Brain microvascular endothelial cell (primary cell): ENCODE results near the gene RBM38.

Source experiments
- DNase-seq: peaks from one replicate; pipeline ENCODE4 v3.0.0-alpha.2; 2020
- H3K27ac ChIP-seq: fragments of 250-450 bp; sonication (Bioruptor Pico); 2 replicates; pipeline ENCODE4 v1.5.1; 2020; ENCODE audit warnings: mild to moderate bottlenecking, moderate library complexity
- H3K27me3 ChIP-seq: fragments of 250-450 bp; sonication (Bioruptor Pico); replicated peaks from 2 replicates; pipeline ENCODE4 v1.5.1; 2020; ENCODE audit warnings: mild to moderate bottlenecking
- H3K36me3 ChIP-seq: fragments of 250-450 bp; sonication (Bioruptor Pico); replicated peaks from 2 replicates; pipeline ENCODE4 v1.5.1; 2020; ENCODE audit warnings: mild to moderate bottlenecking
- H3K4me3 ChIP-seq: 2 replicates; pipeline ENCODE4 v1.5.1; 2011; ENCODE audit warnings: low read depth, mild to moderate bottlenecking, control low read depth, low read length, moderate library complexity
- in situ Hi-C: cut with HindIII; loops from 2 replicates; pipeline ENCODE4 v1.10.0; 2017; ENCODE audit warnings: low sequenced_read_pairs, low pct_ligation_motif_present
- TF ChIP-seq, protein P1 (sequence below): IDR thresholded peaks from 2 replicates; pipeline ENCODE4 v1.5.1; 2011; ENCODE audit warnings: low read depth, mild to moderate bottlenecking, moderate library complexity, low read length, control low read depth, inconsistent platforms; ENCODE audit errors: missing control alignments

The RBM38 gene

DNA sequence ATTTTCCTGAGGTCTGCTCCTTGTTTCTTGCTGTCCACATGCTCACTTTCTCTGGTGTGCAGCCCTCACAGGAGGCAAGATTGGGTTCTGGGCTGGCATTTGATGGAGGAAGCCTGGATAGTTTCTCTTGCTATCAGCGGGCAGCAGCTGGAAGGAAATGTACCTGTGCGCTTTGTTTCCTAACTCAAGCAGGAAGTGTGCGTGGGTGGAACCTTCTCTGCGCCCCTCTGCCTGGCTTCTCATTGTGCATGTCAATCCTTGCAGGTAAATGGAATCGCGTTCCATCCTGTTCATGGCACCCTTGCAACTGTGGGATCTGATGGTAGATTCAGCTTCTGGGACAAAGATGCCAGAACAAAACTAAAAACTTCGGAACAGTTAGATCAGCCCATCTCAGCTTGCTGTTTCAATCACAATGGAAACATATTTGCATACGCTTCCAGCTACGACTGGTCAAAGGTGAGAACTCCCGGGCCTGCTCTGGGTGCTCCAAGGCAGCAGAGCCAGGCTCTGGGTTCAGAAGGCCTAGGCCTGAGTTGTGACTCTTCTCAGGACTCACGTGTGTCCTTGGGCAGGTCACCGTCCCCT, 16.8 kb upstream of the RBM38 start:
- Histone ChIP-seq H3K27me3 (no peaks in the 10 kb centered on the region), H3K36me3 (peaks cover 51% of the 10 kb centered on the region), H3K4me3 (no peak overlapping the region), H3K27ac (no peak overlapping the region)
- TF ChIP-seq, protein P1, sequence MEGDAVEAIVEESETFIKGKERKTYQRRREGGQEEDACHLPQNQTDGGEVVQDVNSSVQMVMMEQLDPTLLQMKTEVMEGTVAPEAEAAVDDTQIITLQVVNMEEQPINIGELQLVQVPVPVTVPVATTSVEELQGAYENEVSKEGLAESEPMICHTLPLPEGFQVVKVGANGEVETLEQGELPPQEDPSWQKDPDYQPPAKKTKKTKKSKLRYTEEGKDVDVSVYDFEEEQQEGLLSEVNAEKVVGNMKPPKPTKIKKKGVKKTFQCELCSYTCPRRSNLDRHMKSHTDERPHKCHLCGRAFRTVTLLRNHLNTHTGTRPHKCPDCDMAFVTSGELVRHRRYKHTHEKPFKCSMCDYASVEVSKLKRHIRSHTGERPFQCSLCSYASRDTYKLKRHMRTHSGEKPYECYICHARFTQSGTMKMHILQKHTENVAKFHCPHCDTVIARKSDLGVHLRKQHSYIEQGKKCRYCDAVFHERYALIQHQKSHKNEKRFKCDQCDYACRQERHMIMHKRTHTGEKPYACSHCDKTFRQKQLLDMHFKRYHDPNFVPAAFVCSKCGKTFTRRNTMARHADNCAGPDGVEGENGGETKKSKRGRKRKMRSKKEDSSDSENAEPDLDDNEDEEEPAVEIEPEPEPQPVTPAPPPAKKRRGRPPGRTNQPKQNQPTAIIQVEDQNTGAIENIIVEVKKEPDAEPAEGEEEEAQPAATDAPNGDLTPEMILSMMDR = no peak
- DNase-seq = no peak
- in situ Hi-C loops = no loop called here

DNA sequence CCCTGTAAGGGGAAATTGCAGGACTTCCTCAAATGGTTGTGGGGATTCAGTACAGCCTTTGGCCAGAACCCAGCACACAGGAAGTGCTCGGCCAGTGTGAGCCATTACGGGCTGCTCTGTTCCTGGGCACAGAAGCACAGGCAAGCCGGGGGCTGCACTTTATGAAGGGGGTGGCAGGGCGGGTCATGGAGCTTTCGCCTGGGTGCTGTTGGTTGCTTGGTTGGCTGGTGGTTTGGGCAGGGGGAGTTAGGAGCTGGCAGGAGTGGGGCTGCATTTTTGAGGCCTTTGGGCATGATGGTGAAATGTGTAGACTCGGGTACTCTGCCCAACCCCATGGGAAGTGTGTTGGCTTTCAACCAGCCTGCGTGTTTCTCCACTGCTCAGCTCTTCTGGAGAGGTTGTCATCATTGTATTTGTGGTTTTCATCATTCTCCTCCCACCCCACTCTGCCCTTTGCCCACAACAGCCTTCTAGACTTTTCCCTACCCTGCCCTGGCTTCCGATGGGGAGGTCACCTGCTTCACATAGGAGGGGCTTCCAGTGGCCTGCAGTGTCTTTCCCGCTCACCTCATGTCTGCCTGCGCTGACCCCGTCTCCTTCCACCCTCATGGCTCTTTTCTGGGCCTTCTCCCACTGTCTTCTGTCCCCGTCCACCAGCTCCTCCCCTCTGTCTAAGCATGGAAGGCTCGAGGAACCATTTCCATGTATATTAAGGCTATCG, 16.1 kb upstream of the RBM38 start:
- Histone ChIP-seq H3K27me3 (no peaks in the 10 kb centered on the region), H3K27ac (no peak overlapping the region), H3K4me3 (no peak overlapping the region), H3K36me3 (peaks cover 46% of the 10 kb centered on the region)
- TF ChIP-seq, protein P1 = no peak
- no peak for DNase-seq
- in situ Hi-C loops = no loop called here

GRCh38 chr20:57375652-57376230, 15.5 kb upstream of the RBM38 start:
- in situ Hi-C loops = no loop called here
- H3K27me3 ChIP-seq = no peaks in the 10 kb centered on the region
- TF ChIP-seq, protein P1 = no peak
- no peak overlapping the region for H3K27ac ChIP-seq
- peaks cover 40% of the 10 kb centered on the region for H3K36me3 ChIP-seq
- no peak for DNase-seq
- H3K4me3 ChIP-seq = no peak overlapping the region

DNA sequence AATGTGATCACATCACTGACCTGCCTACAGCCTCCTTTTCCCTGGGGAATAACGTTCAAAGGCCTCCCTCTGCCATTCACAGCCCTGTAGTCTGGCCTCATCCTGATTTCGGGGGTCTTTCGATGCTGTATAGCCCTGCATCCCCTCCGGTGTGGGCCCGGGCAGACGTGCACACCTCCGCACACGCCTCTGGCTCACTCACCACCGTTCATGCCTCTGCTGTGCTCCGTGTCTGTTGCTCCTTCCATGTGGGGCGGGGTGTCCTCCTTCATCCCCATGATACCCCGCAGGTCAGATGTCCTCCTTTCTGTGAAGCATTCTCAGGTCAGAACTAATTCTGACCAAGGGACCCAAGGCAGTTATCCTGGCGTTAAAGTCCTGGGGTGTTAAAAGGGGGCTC, 13.8 kb upstream of the RBM38 start:
- in situ Hi-C loops = no loop called here

GRCh38 chr20:57378107-57378506, 13.1 kb upstream of the RBM38 start:
- TF ChIP-seq, protein P1 = no peak
- Histone ChIP-seq H3K27ac (no peak overlapping the region), H3K27me3 (no peaks in the 10 kb centered on the region), H3K36me3 (peaks cover 20% of the 10 kb centered on the region), H3K4me3 (no peak overlapping the region)
- no peak for DNase-seq
- in situ Hi-C loops = no loop called here

More for the DNA sequence above, 13.8 kb upstream of the RBM38 start:
- TF ChIP-seq, protein P1 = no peak
- Histone ChIP-seq H3K4me3 (no peak overlapping the region), H3K27ac (no peak overlapping the region), H3K36me3 (peaks cover 25% of the 10 kb centered on the region), H3K27me3 (no peaks in the 10 kb centered on the region)
- no peak for DNase-seq
